GM12872 (cell line): ENCODE measurements around the gene TSPAN33.

Source experiments
- CTCF ChIP-seq: IDR thresholded peaks from 3 replicates; pipeline ENCODE4 v1.5.1; 2011; ENCODE audit warnings: low read depth, mild to moderate bottlenecking, low read length, moderate library complexity; ENCODE audit not compliant: insufficient read depth

TSPAN33 gene

GRCh38 chr7:129110258-129110981 lies 34.1 kb upstream of the TSPAN33 start:
- TF ChIP-seq CTCF = no peak

DNA sequence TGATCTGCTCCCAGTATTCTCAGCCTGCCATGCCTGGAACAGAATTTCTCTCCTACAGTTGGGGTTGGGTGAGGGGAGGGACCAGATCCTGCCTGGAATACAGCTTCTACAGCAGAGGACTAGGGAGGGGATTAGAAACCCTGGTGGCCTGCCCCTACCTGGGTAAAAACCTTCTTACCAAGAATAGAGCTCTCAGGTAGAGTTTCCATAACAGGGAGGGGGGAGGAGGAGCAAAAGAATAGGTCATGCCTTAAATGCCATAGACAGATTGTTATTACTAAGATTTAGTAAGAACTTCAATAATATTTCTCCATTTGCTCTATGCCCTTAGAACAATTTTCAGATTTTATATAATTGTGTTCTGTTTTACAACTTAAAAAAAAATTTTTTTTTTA lies 33.5 kb upstream of the TSPAN33 start:
- no peak for TF ChIP-seq CTCF

- no peak for TF ChIP-seq CTCF
Observed at GRCh38 chr7:129115676-129116075, 28.8 kb upstream of the TSPAN33 start.

DNA sequence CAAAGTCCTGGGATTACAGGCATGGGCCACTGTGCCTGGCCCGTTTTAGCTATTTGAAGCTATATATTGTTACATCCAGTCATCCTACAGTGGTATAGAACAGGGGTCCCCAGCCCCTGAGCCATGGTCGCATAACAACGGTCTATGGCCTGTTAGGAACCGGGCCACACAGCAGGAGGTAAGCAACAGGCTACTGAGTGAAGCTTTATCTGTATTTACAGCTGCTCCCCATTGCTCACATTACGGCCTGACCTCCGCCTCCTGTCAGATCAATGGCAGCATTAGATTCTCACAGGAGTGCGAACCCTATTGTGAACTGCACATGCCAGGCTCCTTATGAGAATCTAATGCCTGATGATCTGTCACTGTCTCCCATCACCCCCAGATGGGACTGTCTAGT lies 26.3 kb upstream of the TSPAN33 start:
- TF ChIP-seq CTCF = no peak

GRCh38 chr7:129118976-129119375 lies 25.5 kb upstream of the TSPAN33 start:
- TF ChIP-seq CTCF = no peak

GRCh38 chr7:129122078-129122750 lies 22.3 kb upstream of the TSPAN33 start:
- no peak for TF ChIP-seq CTCF

DNA sequence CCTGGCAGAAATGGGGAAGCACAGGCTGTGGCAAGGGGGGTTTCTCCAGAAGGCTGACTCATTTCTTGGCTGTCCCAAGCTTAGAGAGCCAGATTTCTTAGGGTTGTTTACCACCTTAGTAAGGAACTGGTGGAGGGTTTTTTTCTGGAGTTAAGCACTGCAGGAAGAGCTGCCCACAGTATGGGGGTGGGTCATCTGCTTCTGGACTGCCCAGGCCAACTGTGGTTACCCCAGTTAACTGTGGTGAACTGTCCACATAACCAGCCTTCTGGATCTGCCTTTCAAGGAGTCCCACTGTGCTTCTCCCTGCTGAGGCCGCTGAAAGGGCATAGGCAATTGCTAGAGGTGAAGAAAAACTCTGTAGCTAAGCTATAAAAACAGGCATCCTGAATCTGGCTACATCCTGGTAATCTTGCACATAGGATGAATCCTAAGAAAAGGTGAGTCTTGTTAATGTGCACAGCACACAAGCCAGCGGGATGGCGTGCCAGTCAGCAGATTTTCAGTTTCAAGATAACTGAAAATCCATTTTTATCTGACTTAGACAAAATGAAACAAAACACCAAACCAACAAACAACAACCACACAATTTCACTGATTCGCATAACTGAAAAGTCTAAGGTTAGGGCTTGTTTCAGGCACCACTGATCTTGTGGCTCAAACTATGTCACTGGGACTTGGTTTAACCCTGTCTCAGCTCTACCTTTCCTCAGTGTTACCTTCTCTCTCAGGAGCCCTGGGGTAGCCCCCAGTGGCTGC lies 21.6 kb upstream of the TSPAN33 start:
- no peak for TF ChIP-seq CTCF
